IMR-90 (cell line): Measurements from ENCODE around the gene DLX1. TPM values are rescaled to one million over a fixed set of nuclear protein-coding genes. Genes with fewer than 3 reads are reported as not detected.

Experiments
- ELK1 ChIP-seq: fragments of 150-350 bp; IDR thresholded peaks from 2 replicates; pipeline ENCODE4 v1.6.1; 2016; ENCODE audit warnings: low read depth, mild to moderate bottlenecking, low read length, moderate library complexity, borderline replicate concordance
- FOS ChIP-seq: fragments of 150-350 bp; IDR thresholded peaks from 2 replicates; pipeline ENCODE4 v1.6.1; 2016; ENCODE audit warnings: low read depth, low read length
- MAFK ChIP-seq: IDR thresholded peaks from 2 replicates; pipeline ENCODE4 v1.6.1; 2012; ENCODE audit warnings: low read depth, low read length, improper control_type of control experiment
- NFE2L2 ChIP-seq: fragments of 150-350 bp; IDR thresholded peaks from 2 replicates; pipeline ENCODE4 v1.6.1; 2016; ENCODE audit warnings: low read depth, mild to moderate bottlenecking, low read length
- RAD21 ChIP-seq: IDR thresholded peaks from 2 replicates; pipeline ENCODE4 v1.6.1; 2012; ENCODE audit warnings: low read length, improper control_type of control experiment
- RCOR1 ChIP-seq: IDR thresholded peaks from 2 replicates; pipeline ENCODE4 v1.6.1; 2012; ENCODE audit warnings: mild to moderate bottlenecking, low read length, improper control_type of control experiment; ENCODE audit not compliant: insufficient replicate concordance
- RFX5 ChIP-seq: IDR thresholded peaks from 2 replicates; pipeline ENCODE4 v1.8.0; 2012; ENCODE audit warnings: low read depth, mild to moderate bottlenecking, low read length, moderate library complexity
- SMC3 ChIP-seq: fragments of 150-350 bp; IDR thresholded peaks from 2 replicates; pipeline ENCODE4 v1.6.1; 2016; ENCODE audit warnings: low read depth, mild to moderate bottlenecking, antibody characterized with exemption, low read length, moderate library complexity
- polyA plus RNA-seq, 3 experiments: library from polyadenylated mRNA; depleted of rRNA; stranded (reverse); fragments of >200 nt; gene quantifications; 2 replicates each; pipeline ENCODE4 v1.2.3, GENCODE V29; 2012; ENCODE audit warnings: low replicate concordance in 1 of 3
- total RNA-seq: library from RNA; depleted of rRNA; stranded (reverse); fragments of >200 nt; gene quantifications from 2 replicates; pipeline ENCODE4 v1.2.3, GENCODE V29; 2012

The DLX1 gene
- total and polyA plus RNA-seq, 2 of the 4 experiments (the other 2 are of a cell fraction) = 0.36 to 2.2 TPM

DNA sequence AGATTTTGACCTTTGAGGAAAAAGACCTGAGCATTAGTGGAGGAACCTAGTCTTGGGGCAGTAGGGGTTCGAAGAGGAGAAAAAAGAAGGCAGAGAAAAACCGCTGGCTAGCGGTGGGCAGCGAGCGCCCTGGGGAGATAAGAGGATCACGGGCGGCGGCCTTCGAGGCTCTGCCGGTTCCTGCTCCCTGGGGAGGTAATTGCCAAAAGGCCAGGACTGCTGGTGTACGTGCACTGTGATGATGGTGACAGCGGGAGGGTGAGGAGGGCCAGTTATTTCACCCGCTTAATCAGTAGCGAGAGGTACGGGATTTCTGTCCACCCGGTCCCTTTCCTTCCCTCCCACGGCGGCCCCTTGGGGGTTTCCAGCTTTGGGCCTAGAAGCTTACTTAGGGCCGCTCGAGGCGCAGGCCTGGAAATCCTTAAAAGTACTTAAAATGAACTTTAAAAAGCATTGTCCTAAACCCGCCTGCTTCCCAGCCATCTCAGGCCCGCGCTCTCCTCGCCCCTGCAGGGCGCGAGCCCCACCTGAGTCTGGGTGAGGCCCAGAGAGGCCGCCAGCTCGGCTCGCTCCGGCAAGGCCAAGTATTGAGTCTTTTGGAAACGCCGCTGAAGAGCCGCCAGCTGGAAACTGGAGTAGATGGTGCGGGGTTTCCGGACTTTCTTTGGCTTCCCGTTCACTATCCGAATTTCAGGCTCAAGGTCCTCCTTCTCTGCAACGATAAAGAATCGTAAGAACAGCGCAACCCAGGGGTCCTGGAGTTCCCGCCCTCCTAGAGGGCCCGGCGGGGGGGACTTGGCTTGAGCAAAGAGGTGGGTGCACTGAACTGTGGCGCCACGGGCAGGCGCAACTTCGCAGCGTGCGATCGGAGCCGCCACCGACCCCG is 15.9 kb downstream of the DLX1 start (continued):
- no peak for TF ChIP-seq ELK1
- TF ChIP-seq NFE2L2 = no peak
- no peak for TF ChIP-seq MAFK
- no peak for TF ChIP-seq RFX5
- TF ChIP-seq RCOR1 = no peak
- no peak for TF ChIP-seq RAD21
- no peak for TF ChIP-seq FOS
- TF ChIP-seq SMC3 = no peak
